Activated CD4-positive, alpha-beta T cell treated with anti-CD3 and anti-CD28 coated beads, Interleukin-2, Interleukin-6, amounts not matched to agents 100 ng/mL and 50 ng/mL, durations not matched to agents 16 hours and 8 hours (primary cell): Measurements from ENCODE around the gene RPUSD3.

Experiments used
- DNase-seq: peaks from one replicate; pipeline ENCODE4 v3.0.0-alpha.2; 2020

RPUSD3 gene

DNA sequence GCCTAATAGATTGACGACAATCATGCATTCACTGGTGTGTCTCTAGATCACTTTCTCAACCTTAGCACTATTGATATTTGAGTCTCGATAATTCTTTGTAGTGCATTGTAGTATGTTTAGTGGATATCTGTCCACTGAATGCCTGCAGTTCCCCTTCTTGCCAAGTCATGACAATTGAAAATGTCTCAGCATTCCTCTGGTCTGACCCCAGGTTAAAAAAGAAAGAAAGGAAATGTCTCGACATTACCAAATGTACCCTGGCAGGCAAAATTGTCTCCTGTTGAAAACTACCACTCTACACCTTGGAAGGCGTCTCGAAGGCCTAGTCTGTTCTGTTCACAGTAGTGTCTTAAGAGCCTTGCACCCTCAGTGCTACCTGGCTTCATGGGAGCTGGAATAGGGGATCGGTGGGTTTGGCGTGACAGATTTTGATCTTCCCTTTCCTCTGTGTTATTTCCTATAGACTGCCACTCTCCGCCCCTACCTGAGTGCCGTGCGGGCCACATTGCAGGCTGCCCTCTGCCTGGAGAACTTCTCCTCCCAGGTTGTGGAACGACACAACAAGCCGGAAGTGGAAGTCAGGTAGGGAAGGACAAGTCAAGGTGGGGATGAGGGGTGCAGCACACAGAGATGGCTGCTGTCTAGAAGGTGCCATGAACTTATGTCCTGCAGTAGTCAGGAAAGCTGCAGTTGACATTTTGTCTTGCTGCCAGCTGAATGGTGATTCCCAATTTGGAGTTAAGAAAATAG lies 46.4 kb downstream of the RPUSD3 start:
- DNase-seq: no peak

DNA sequence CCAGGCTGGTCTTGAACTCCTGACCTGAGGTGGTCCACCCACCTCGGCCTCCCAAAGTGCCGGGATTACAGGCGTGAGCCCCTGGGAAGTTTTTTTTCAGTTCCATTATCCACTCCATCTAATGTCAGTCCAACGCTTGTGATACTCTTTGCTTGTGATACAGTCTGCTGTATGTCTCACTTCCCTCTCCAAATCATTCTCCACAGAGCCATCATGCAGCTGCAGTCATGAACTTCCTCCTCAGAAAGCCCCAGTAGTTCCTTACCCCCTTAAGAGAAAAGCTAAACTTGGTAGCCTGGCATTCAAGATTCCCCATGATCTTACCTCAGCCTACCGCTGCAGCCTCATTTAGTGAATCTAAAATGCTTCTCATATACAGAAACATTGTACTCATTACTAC lies 48.6 kb downstream of the RPUSD3 start:
- no peak for DNase-seq

DNA sequence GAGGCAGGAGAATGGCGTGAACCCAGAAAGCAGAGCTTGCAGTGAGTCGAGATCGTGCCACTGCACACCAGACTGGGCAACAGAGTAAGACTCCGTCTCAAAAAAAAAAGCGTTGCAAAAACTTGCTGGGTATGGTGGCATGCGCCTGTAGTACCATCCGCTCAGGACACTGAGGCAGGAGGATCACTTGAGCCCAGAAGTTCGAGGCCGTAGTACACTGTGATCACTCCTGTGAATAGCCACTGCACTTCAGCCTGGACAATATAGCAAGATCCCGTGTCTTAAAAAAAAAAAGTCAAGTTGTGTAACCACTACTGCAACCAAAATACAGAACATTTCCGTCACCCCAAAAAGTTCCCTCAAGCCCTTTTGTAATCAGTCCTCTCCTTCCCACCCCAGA lies 49.4 kb downstream of the RPUSD3 start:
- no peak for DNase-seq

DNA sequence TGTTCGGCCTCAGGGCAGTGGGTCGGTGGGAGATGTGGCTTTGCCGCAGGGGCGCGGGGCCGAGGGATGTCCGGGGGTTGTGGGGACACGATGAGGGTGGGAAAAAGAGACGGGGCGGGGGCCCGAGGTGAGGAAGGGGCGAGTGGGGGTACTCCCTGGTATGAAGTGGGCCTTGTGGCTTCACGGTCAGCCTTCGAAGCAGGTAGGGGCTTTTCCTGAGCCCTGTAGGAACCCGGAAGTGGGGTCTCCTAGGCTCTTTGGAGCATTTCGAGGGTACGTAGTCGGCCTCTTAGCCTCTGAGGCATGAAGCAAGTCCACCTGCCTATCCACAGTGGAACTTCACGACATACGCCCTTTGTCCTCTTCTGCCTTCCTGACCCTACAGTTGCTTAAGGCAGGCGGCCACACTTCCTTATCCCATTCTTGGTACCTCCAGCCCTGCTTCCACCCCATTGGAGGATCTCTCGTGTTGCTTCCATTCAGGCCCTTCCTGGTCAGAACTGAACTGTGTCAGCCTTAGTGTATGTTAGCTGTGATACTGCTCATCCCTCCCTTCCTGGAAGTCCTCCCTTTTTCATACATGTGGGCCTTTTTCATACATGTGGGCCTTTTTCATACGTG lies 50.5 kb downstream of the RPUSD3 start:
- peak; percentile 52 for DNase-seq

DNA sequence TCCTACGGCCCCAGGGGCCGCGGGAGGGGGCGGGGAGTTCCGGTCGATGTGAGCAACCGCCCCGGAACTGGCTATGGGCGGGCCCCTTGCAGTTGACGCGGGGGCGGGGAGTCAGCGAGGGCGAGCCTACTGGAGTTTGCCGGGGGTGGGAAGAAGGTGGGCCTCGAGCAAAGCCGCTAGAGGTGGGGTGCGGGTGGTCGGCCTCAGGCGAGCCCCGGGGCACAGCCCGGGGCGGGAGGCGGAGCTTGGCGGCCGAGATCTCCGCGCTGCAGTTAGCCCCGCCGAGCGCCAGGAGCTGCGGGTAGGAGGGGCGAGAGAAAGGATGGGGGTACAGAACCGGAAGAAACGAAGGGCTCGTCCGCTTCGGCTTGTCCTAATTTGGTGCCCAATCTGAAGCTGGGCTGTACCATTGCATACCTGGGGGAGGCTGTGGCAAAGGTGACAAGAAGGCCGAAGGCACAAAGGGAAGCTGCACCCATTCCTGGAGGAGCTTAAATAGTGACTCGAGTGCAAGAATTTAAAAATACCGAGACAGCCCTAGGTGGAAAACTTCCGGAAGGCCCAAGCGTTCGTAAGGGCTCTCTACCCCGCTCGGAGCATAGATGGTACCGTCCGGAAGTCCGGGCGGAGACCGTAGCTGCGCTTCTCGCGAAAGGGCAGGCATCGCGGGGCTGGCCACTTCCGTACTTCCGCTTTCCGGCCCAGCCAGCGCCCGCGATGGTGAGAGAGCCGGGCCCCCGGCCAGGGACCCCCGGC lies 51.2 kb downstream of the RPUSD3 start, which contains the start of the genes ARPC4 and TADA3:
Gene ARPC4, plus strand, starts transcription at position 678 of the 756 bp plus-strand sequence. Its CDS starts 40 bp downstream, at position 718.
Gene TADA3, minus strand, starts transcription at position 69 of the 756 bp plus-strand sequence. CDS start 1,007 bp downstream, outside the sequence.
- DNase-seq: peak; percentile 95

DNA sequence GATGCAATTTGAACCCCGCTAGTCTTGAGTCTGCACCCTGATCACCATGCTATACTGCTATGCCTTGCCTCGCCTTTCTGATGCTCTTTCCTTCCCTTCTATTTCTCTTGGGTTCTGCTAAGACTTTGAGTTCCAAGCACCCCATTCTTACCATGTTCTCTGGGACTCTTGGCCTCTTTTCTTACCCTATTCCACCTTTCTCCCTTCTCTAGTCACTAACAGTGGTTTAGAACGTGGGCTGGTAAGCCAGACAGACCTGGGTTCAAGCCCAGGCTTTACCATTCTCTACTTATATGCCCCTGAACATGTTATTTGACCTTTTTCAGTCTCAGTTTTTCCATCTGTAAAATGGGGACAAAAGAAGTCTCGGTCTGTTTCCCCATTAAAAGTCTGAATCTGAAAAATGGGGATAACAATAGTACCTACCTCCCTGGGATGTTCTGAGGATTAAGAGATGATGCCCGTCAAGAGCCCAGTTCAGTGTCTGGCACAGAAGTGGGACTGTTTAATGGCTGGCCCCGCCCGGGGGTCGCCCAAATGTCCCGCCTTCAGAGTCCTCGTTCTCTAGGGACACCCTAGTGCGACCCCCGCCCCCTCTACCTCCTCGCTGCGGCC lies 51.9 kb downstream of the RPUSD3 start:
- DNase-seq: no peak

DNA sequence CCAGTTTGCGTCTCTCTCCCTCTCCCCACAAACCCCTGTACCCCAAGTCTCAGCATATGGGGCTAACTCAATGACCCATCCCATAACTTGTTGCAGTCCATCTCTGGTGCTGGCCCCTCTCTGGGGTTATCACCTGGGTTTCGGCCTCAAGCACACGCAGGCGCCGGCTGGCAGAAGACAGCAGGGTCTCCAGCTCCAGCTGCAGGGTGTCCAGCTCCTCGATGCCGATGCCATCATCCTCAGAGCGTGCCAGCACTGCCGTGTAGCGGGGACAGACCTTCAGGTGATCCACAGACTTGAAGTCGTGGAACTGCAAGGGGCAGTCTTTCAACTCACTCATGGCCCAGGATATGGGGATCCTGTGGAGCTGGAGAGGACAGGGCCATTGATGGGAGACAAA lies 52.7 kb downstream of the RPUSD3 start:
- DNase-seq: no peak
